Inflammatory macrophage treated with lipopolysaccharide for 4 hours (primary cell): Measurements from ENCODE around the gene RBMS2.

Experiments used
- DNase-seq: peaks from one replicate; pipeline ENCODE4 v3.0.0-alpha.2; 2020

RBMS2 gene

DNA sequence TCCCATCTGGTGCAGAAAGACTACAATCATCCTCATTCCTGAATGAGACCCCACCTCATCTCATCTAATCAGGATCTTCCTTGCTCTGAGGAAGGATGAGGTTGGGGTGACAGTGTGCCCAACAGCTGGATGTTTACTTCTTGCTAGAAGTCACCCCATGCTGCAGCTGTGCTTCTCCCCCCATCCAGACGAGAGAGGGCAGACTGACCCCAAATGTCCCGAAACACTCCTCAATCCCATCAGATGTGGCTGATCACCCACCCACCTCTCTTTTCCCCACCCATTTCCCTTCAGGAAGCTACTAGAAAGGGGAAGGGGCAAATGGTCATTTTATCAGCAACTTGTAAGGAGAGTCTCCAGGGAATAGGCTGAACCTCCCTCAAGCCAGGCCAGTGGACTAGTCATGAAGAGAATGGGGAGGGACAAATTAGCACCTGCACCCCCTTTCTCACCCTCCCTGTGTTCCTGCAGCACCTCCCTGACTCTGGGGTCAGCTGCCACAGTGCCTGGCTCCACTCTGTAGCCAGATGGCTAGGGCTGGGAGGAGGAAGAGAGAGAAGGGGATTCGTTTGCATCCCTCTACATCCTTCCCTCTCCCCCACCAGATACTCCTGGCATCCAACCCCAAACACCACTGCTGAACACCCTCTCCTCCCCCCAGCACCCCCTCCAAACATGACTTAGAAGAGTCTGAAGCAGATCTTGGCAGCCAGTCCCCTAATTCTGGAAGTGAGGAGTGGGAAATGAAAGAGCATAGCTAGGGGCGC, 111.3 kb downstream of the RBMS2 start:
- DNase-seq, result no peak

DNA sequence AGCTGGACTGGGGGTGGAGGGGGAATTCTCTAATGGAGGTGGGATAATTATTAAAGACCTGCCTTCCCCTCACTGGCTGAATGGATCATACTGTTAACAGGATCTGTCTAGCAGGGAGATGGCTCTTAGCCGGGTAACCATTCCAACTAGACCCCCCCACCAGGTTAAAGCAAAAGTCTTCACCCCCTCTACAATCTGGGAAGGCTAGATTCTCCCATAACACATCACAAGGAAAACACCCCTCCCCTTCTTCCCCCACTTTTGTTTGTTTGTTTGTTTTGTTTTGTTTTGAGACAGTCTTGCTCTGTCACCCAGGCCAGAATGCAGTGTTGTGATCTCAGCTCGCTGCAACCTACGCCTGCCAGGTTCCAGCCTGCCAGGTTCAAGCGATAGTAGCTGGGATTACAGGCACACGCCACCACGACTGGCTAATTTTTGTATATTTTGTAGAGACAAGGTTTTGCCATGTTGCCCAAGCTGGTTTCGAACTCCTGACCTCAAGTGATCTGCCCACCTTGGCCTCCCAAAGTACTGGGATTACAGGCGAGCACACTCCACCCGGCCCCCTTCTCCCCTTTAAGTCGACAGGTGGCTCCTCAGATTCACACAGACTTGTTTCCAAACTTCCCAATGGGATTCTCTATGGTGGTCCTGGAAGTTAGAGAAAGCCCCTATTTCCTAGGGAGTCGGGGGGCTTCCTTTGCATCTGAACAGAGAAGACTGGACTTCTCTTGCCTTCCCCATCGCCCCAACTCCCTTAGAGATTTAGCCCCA, 112.0 kb downstream of the RBMS2 start:
- no peak for DNase-seq

DNA sequence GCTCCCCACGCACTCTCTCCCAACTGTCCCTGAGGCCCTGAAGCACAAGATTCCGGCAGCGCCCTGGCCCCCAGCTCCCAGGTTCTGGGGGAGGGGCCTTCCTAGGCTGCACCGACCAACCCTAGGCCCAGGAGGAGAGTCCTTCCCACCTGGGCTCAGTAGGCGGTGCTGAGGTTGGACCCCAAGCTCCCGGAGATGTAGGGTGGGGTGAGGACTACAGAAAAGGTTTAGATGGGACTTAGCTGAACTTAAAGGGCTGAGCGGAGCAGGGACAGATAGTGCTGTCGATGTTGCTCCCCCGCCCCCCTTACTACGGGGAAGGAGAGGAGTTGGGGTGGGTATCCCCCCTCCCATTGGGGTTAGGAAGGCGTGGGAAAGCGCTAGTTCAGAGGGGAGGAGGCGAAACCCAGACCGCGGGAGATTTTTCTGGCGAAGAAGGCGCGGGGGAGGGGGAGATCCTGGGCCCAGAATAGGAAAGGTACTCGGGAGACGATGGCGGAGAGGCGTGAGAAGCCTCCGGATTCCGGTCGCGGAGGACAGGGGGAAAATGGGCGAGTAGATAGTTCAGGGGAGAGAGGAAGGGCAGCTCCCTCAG, 112.7 kb downstream of the RBMS2 start:
- DNase-seq, result no peak

DNA sequence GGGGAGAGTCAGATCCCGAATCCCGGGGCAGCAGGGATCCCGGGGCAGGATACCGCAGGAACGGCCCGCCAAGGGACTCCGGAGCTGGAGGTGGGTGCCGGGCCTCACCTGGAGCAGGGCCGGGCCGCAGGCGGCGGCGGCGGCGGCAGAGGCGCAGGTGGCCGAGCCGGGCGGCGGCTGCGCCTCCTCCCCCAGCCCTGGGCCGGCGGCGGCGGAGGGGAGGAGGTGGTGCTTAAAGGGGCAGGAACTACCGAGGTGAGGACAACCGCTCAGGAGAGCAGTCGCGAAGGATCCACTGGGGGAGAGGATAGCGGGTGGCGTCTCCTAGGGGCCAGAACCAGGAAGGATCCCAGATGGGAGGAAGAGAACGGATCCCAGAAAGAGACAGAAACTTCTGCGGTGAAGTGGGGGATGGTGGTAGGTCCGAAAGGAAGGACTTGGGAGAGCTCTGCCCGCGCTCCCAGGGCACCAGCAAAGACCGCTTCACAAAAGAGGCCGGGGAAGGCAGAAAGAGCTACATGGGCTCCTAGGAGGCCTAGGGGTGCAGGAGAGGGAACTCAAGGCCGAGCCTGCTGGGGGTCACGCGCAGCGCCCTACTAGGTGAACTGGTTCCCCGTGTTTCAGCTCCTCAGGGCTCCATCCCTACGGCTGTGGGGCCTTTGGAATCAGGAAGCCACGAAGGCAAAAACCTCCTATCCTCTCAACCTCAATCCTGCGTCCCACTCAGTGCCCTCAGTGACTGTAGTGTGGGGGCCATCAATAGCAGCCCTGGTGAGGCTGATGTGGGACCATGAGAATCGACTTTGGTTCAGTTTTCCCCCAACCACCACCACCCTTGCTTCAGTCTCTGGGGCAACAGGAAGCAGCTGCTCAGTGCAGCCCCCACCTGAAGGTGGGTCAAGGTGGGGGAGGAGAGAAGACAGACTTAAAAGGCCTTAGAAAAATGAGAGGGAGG, 113.5 kb downstream of the RBMS2 start:
- DNase-seq, result peak; percentile 62

DNA sequence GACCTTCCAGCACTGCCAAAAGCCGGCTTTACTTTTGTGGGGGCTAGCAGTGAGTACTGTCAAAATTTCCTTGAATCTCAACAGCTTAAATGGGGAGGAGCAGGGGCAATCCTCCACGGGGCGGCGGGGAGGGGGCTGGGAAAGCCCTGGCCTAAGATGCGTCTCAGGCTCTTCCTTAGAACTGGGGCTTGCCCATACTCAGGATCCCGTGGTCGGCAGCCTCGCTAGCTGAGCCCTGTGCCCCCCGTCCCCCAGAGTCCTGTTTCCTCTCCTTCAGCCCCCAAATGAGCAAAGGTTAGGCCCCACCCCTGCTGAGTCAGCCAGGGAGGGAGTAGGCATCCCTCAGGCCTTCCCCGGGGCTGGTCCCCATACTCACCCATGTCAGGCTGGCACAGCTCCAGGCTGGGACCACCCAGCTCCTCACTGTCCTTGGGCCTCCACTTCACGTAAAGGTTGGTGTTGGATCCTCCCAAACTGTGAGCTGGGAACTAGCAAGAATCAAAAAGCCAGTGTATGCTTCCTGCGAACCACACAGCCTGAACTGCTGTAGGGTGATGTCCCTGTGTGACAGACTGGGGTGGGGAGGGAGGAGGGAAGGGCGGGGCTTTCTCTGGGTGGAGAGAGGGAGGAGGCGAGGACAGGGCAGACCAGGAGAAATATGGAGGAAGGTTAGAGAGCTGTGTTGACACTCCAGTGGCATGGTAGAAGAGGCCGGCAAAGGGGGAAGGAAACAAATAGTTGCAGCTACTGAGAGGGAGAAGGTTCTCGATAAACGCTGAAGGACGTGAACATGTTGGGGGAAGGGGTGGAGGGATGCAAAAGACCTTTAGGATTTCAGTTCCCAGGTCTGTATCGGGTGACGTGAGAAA, 114.4 kb downstream of the RBMS2 start:
- DNase-seq, result peak; percentile 88

DNA sequence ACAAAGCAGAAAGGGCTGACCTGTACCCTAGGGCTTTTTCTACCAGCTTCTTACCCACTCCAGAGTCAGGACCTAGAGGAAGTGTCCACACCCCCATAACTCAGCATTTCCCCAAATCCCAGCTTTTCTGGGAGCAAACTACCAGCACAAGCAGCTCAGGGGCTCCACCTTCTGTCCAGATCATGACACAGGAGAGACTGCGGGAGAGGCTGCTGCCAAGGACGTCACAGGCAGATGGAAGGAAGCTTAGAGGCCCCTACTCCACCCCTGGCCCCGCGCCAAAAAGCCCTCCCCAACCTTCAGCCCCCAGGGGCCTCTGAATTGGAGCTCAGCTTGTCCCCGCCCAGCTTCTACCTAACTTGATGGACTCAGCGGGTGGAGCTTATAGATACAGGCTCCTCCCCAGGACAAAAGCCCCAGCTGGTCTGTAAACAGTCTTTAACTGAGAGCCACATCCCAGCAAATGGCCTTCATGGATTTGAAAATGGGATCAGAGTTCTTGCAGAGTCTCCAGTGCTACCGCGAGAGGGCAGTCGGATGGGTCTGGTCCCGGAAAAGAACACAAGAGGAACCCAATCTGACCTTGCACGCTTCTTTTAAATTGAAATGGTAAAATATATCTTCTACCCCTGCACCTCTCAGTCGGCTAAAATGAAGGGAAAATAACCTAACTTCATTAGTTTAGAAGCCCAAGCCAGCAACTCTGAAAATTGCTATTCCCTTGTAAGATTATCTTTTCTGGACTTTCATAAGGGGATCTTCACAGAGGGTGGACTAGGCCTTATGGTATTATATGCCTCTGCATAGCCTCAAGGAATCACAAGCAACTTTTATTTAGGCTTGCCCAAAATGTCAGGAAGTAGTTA, 115.3 kb downstream of the RBMS2 start:
- peak; percentile 90 for DNase-seq

DNA sequence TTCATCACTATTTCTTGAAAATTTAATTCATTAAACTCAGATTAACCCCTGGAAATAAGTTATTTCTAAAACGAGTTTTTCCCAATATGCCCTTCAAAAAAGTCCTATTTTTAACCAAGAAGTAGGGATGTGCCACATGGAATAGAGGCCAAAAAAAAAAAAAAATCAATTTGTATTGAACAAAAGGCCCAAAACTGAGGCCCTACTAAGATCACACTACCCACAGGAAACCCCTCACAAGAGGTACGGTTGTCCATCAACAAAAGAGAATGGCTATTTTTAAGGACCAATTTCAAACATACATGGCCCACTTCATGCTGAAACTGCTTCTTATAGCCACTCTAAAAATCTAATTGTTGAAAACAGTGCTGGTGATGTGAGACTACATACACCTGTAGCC, 116.0 kb downstream of the RBMS2 start:
- no peak for DNase-seq

DNA sequence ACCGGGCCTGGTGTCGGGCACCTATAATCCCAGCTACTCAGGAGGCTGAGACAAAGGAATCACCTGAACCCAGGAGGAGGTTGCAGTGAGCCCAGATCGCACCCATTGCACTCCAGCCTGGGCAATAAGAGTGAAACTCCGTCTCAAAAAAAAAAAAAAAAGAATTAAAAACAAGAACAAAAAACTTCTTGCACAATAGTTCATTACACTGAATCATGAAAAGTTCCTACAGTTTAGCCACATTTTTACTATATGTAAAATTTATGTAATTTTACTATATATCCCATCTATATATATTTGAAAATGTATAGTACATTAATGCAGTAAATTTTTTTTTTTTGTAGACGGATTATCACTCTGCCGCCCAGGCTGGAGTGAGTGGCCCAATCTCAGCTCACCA, 119.6 kb downstream of the RBMS2 start:
- peak; percentile 43 for DNase-seq

DNA sequence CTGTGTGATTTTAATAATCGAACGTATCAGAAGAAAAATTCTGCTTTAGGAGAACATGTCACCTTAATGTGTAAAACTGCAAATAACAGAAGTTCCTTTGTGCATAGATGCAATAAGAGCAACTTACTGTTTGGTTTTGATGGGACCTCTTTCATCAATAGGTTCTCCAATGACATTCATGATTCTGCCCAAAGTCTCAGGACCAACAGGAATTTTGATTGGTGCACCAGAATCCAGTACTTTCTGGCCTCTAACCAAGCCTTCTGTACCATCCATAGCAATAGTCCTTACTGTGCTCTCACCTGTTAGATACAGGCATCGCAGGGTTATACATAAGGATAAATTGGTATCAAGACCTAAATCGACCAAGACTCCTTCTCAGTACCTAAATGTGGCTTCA, 123.0 kb downstream of the RBMS2 start:
- DNase-seq, result no peak

DNA sequence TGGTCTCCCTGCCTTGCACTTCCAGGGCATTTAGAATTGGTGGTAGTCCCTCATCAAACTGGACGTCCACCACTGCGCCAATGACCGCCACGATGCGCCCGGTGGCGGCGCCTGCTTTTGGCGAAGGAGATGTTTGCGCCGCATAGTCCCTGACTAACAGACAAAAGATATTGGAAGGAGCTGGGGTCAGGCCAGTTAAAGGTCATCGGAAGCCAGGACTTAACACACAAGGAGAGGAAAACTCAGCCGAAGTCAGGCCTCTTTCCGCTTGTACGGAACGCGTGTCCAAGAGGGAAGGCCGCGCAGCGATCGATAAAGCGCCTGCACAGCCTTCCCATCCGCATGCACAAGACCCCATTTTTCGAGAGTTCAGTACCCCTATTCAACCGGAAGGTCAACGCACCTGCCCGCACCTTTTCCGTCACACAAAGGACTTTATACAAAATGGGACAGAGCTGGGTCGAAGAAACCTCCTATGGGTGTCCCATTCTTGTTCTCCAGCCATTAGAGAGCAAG, 123.6 kb downstream of the RBMS2 start:
- DNase-seq, result peak; percentile 12
